HS-27A (cell line): ENCODE measurements around the gene OGFRL1.

Source experiments
- DNase-seq: peaks from one replicate; pipeline ENCODE4 v3.0.0-alpha.2; 2012; ENCODE audit warnings: low read depth, missing footprints

OGFRL1 gene

DNA sequence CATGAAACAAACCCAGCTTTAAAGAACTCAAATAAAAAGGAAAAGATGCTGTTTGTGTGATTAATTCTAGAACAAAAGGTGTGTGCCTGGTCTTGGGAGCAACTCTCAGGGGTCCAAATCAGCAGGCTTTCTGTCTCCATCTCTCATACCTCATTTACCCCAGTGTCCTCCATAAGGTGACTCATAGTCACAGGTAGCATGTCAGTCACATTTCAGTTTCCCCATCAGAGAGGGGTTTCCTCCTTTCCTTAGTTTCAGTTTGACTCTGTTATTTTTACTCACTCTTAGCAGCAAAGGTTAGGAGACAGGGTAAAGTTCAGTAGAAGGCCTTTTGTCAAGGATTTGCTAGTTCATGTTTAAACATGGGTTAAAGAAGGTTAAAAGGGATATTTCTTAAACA is 46.2 kb downstream of the OGFRL1 start:
- no peak for DNase-seq

DNA sequence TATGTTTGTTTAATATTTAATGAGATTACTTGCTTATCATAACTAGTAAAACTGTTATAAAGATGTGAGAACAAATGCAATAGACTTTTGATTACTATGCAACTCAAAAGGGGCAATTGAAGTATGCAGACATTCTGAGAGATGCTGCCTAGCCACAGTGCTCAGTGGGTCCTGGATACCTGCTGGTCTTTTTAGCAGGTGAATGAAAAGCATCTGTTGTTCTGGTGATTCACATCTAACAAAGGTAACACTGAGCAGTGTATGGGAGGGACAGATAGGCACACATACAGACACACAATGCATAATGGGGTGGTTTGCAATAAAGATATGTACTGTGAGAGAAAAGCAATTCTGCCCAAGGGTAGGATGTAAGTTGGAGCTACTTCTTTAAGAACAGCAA is 46.9 kb downstream of the OGFRL1 start:
- DNase-seq = no peak

DNA sequence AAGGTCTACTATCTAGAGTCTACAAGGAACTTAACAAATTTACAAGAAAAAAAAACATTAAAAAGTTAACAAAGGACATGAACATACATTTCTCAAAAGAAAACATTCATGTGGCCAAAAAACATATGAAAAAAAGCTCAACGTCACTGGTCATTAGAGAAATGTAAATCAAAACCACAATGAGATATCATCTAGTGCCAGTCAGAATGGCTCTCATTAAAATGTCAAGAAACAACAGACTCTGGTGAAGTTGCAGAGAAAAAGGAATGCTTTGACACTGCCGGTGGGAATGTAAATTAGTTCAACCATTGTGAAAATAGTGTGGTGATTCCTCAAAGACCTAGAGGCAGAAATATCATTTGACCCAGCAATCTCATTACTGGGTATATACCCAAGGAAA is 48.3 kb downstream of the OGFRL1 start:
- no peak for DNase-seq

- no peak for DNase-seq
Observed at GRCh38 chr6:71338540-71339316, 50.1 kb downstream of the OGFRL1 start.

DNA sequence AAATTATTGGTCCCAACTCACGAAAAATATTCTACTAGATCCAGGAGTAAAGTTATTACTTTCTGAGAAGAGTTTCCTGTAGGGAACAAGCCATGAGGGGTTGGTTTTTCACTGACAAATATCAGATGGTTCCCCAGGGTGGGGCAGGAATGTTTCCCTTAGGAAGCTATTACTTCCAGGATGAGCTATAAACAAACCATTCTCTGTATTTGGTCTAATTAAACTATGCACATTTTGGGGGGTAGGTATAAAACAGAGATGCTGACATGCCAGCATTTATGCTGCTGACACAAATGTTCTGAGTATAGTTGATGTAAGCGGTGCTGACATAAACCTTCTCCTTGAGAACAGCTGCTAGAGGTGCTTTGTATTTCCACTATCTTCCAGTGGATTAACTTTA is 54.2 kb downstream of the OGFRL1 start:
- no peak for DNase-seq

DNA sequence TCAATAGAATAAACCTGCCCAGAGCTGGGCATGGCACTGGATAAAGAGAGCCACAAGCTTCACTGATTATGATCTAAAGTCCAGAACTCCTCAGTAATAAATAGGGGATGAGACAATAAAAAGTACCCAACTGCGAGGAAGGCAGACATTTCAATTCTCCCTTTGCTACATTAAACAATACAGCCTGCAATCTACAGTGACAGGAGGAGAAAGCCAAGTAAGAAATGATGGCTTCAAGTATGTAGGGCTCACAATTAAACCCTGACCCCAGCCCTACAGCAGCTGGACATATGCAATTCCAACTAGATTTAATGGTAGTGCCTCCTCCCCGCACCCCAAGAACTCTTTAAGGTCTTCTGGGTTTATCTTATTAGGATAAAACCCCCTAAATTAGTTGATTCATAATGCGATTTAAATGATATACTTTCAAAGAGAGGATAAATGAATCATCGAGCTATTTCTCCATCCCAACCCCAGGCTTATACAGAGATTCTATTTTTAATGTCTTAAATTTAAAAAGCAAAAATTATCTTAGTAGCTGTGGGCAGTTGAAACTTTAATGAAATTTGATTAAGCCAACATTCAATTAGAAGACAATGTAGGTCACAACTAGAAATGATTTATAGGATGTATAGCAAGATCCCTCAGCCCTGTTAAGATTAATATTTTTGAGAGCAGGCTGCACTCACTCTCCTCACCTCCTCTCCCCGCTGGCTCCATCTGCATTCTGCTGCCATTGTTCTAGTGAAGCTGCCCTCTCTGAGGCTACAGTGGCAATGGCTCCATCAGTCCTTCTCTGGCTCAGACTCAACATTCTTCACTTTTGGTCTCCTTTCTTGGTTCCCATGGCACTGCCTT is 57.1 kb downstream of the OGFRL1 start:
- no peak for DNase-seq

- DNase-seq = no peak
Observed at GRCh38 chr6:71346334-71346694, 57.7 kb downstream of the OGFRL1 start.

- no peak for DNase-seq
Observed at GRCh38 chr6:71347119-71347518, 58.5 kb downstream of the OGFRL1 start.

DNA sequence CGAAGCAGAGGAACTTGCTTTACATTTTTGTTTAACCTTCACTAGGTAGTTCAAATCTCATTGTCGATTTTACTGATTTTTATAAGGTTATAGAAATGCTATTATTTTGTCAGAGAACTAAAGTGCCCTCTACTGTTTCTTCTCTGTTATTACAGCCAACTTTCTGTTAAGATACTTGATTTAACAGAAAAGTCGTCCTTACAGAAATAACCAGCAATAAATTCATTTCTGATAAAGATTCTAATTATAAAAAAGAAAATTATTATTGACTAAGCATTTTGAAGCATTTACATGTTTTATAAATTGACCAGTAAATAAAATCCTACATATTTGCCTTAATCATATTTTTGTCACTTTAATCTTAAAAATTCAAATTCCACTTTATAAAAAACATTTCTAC is 60.8 kb downstream of the OGFRL1 start:
- DNase-seq = no peak

DNA sequence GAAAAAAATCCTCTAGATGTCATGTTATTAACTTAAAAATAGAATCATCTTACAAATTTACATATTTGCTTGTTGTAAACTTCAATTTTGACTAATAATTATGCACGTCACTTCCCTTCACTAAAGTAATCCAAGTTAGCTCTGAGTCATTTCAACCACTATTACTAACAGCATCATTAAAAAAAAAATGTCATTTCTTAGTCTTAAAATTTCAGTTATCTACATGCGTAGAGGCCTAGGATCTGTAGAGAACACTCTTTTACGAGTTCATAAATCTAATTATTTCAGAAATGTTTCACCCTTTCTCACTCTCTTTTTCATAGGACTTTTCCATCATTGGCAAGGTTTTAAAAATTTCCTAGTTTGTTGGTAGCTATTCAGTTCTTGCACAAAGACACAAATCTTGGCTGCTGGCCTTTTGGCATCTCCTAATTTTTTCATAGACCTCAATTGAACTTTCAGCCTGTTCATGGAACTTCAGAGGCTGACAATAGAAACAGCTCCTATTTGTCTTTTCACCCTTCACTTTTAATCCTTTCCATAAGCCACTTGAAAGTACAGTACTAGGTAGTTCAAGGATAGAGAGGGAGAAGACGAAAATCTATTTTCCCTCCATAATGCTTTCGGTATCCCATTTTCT is 61.5 kb downstream of the OGFRL1 start:
- DNase-seq = no peak

GRCh38 chr6:71351190-71351589 is 62.6 kb downstream of the OGFRL1 start:
- no peak for DNase-seq
